Osteocyte (in vitro differentiated cells): Measurements from ENCODE around the gene SLC26A4. TPM values are rescaled to one million over a fixed set of nuclear protein-coding genes. Genes with fewer than 3 reads are reported as not detected.

Experiments used
- DNase-seq: peaks from one replicate; pipeline ENCODE4 v3.0.0; 2021; ENCODE audit warnings: mixed read lengths; ENCODE audit not compliant: unreplicated experiment; ENCODE audit errors: extremely low spot score
- H3K27ac Mint-ChIP-seq: one replicate; pipeline ENCODE4 v1.8.0; 2021; ENCODE audit warnings: mild to moderate bottlenecking, mixed read lengths; ENCODE audit not compliant: unreplicated experiment
- H3K27me3 Mint-ChIP-seq: one replicate; pipeline ENCODE4 v1.8.0; 2021; ENCODE audit warnings: mixed read lengths; ENCODE audit not compliant: unreplicated experiment
- H3K36me3 Mint-ChIP-seq: one replicate; pipeline ENCODE4 v1.8.0; 2021; ENCODE audit warnings: mixed read lengths; ENCODE audit not compliant: unreplicated experiment
- H3K4me1 Mint-ChIP-seq: one replicate; pipeline ENCODE4 v1.8.0; 2021; ENCODE audit warnings: mixed read lengths; ENCODE audit not compliant: unreplicated experiment
- H3K4me3 Mint-ChIP-seq: one replicate; pipeline ENCODE4 v1.8.0; 2021; ENCODE audit warnings: mild to moderate bottlenecking, moderate library complexity, mixed read lengths; ENCODE audit not compliant: unreplicated experiment
- H3K9me3 Mint-ChIP-seq: one replicate; pipeline ENCODE4 v1.8.0; 2021; ENCODE audit warnings: mixed read lengths; ENCODE audit not compliant: unreplicated experiment
- total RNA-seq: library from RNA; stranded (reverse); gene quantifications from 2 replicates; pipeline ENCODE4 v1.2.1, GENCODE V29; 2021
- TF ChIP-seq, protein P1 (sequence below): fragments of 200-600 bp; sonication (generic); IDR thresholded peaks from 2 replicates; pipeline ENCODE4 v1.5.0; 2021; ENCODE audit warnings: antibody characterized with exemption, mild to moderate bottlenecking, moderate library complexity

The SLC26A4 gene
- total RNA-seq, 1 donor from 2014 or later, result 0.51 TPM

DNA sequence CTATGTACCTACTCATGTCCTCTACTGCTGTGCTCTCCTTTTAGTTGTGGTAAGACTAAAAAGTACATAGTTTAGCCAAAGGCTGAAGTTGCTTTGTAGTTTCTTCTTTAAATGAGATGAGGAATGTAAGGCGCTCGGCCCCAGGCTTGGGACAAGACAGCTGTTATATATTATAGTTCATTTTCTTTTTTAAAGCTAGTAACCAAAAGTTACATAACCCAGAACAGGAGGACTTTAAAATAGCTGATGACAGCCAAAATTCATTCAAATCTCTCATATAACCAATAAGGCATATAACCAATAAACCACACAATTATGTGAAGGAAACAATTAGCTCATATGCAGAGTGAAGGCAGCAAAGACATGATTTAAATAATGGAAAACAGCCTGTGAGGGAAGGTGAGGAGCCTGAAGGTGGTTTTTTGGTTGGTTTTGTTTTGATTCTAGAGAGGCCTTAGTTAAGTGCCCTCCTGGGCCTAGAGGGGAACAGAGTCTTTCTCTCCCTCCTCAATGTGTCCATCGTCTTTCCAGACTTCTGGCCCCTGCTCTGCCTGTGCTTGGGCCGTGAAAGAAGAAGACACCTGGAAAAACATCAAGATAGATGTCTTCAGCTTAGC, 35.8 kb downstream of the SLC26A4 start:
- no peak for DNase-seq
- TF ChIP-seq, protein P1, sequence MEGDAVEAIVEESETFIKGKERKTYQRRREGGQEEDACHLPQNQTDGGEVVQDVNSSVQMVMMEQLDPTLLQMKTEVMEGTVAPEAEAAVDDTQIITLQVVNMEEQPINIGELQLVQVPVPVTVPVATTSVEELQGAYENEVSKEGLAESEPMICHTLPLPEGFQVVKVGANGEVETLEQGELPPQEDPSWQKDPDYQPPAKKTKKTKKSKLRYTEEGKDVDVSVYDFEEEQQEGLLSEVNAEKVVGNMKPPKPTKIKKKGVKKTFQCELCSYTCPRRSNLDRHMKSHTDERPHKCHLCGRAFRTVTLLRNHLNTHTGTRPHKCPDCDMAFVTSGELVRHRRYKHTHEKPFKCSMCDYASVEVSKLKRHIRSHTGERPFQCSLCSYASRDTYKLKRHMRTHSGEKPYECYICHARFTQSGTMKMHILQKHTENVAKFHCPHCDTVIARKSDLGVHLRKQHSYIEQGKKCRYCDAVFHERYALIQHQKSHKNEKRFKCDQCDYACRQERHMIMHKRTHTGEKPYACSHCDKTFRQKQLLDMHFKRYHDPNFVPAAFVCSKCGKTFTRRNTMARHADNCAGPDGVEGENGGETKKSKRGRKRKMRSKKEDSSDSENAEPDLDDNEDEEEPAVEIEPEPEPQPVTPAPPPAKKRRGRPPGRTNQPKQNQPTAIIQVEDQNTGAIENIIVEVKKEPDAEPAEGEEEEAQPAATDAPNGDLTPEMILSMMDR, result no peak
- Mint-ChIP-seq H3K27ac (no peak overlapping the region), H3K4me3 (no peak overlapping the region), H3K4me1 (peaks cover 34% of the 10 kb centered on the region), H3K27me3 (peaks cover 14% of the 10 kb centered on the region), H3K36me3 (peaks cover 2% of the 10 kb centered on the region), H3K9me3 (no peaks in the 10 kb centered on the region)

DNA sequence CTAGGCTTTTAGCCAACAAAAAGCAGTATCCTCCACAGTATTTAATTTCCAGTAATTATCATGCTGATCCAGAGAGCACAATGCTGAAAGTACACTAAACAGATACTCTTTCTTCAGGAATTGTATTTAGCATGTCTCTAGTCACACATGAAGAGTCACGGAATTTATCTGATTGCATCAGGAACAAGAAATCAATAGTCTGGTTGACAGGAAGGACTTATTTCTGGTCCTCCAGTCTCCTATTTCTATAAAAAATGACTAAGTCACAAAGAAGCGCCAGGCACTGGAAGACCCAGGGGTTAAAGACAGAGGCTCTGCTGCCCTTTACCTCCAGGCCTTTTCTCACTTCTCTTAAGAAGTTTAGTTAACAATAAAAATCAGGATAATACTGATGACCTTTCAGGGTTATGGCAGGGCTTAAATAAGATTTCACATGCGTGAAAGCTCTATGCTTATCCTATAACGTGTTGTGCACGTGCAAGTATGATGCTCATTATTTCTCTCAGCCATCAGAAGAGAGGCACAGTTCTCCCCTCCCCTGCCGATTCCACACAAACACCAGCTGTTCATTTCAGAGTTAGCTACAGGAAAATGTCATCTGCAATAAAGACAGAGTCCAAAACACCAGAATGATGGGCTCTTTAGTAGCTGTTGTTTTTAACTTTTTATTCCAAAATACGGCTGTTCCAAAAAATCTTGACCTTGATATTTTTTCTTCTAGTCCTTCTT, 36.9 kb downstream of the SLC26A4 start:
- TF ChIP-seq, protein P1, result no peak
- Mint-ChIP-seq H3K27me3 (peaks cover 14% of the 10 kb centered on the region), H3K27ac (no peak overlapping the region), H3K4me1 (peaks cover 25% of the 10 kb centered on the region), H3K36me3 (peaks cover 2% of the 10 kb centered on the region), H3K9me3 (no peaks in the 10 kb centered on the region), H3K4me3 (no peak overlapping the region)
- no peak for DNase-seq

DNA sequence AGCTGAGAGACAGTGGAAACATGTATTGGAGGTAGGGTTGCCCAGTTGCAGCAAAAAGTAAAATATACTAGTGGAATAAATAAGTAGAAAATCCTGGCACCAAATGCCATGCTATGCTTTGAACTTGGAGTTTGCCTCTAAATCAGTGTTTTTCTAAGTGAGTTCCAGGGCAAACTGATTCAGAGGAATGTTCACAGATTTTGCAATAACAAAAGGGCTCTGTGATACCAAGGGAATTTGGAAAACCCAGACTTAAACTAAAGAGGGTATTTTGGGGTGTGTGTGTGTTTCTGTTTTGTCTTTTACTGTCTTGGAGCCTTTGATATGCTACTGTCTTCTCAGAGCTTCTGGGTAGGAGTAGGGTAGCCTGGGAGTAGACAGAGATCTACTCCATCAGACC, 39.9 kb downstream of the SLC26A4 start:
- H3K27ac Mint-ChIP-seq, result no peak overlapping the region
- DNase-seq, result no peak
- peaks cover 20% of the 10 kb centered on the region for H3K27me3 Mint-ChIP-seq
- H3K9me3 Mint-ChIP-seq, result no peaks in the 10 kb centered on the region
- H3K4me3 Mint-ChIP-seq, result no peak overlapping the region
- H3K36me3 Mint-ChIP-seq, result no peaks in the 10 kb centered on the region
- TF ChIP-seq, protein P1, result no peak
- peaks cover 14% of the 10 kb centered on the region for H3K4me1 Mint-ChIP-seq

DNA sequence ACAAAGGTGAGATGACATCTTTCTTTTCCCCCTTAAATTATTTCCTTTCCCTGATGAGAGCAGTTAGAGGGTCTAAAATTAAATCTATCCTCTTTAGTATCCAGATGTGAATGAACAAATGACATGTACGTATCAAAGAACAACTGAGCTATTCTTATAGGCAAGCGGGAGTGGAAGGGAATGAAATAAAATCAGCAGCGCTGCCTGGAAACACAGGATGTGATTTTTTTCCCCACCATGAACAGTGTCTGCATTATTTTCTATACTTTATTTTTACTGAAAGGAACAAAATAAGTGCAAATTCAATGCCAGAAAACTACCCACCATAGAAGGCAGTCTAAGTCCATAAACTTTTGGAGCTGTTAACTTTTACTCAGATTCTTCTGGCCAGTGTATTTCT, 40.6 kb downstream of the SLC26A4 start:
- Mint-ChIP-seq H3K4me3 (no peak overlapping the region), H3K27ac (no peak overlapping the region), H3K36me3 (no peaks in the 10 kb centered on the region), H3K9me3 (no peaks in the 10 kb centered on the region), H3K4me1 (peaks cover 14% of the 10 kb centered on the region), H3K27me3 (peaks cover 21% of the 10 kb centered on the region)
- no peak for DNase-seq
- TF ChIP-seq, protein P1, result no peak

DNA sequence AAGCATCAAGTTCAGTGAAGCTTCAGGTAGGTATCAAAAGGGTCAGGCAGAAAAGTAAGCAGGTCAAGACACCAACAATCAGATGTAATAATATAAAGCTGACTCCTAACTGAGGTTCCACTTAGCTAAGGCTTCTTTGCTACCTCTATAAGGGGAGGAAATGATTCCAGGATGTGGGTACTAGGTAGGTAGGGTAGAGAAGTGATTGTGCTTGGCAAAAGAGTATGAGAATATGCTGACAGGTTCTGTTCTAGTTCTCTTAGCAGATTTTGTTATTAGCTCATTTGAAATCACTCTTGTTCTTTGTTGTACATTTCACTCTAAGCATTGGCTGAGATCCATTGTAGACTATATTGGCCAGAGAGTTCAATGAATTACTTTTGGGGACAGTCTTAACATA, 42.6 kb downstream of the SLC26A4 start:
- no peak for DNase-seq
- TF ChIP-seq, protein P1, result no peak
- H3K4me3 Mint-ChIP-seq, result no peak overlapping the region
- peaks cover 10% of the 10 kb centered on the region for H3K4me1 Mint-ChIP-seq
- H3K36me3 Mint-ChIP-seq, result no peaks in the 10 kb centered on the region
- no peaks in the 10 kb centered on the region for H3K9me3 Mint-ChIP-seq
- H3K27me3 Mint-ChIP-seq, result peaks cover 16% of the 10 kb centered on the region
- no peak overlapping the region for H3K27ac Mint-ChIP-seq
